Suprapubic skin (tissue), 4 donors: ENCODE data around the gene TNNT2.

Experiments
- EP300 ChIP-seq: sonication (generic); formaldehyde crosslinking; IDR thresholded peaks from one replicate; pipeline ENCODE4 v1.6.1; 2017; ENCODE audit warnings: antibody characterized with exemption
- POLR2A ChIP-seq, 2 donors: fragments of 450-650 bp; IDR thresholded peaks; one replicate each; pipeline ENCODE4 v1.6.1; 2017; ENCODE audit warnings: antibody characterized with exemption in 2 of 2, mild to moderate bottlenecking in 2 of 2, moderate library complexity in 2 of 2
- POLR2AphosphoS5 ChIP-seq, 3 donors: sonication (generic); formaldehyde crosslinking; IDR thresholded peaks; one replicate each; pipeline ENCODE4 v1.6.1; 2017; ENCODE audit warnings: antibody characterized with exemption in 3 of 3
- TF ChIP-seq, protein P1 (sequence below), 2 donors: fragments of 200-600 bp in 1 of 2; fragments of 450-650 bp in 1 of 2; sonication (generic) in 1 of 2; IDR thresholded peaks; one replicate each; pipeline ENCODE4 v1.5.1; 2016 to 2019; ENCODE audit warnings: antibody characterized with exemption in 2 of 2, mild to moderate bottlenecking in 1 of 2, moderate library complexity in 1 of 2

DNA sequence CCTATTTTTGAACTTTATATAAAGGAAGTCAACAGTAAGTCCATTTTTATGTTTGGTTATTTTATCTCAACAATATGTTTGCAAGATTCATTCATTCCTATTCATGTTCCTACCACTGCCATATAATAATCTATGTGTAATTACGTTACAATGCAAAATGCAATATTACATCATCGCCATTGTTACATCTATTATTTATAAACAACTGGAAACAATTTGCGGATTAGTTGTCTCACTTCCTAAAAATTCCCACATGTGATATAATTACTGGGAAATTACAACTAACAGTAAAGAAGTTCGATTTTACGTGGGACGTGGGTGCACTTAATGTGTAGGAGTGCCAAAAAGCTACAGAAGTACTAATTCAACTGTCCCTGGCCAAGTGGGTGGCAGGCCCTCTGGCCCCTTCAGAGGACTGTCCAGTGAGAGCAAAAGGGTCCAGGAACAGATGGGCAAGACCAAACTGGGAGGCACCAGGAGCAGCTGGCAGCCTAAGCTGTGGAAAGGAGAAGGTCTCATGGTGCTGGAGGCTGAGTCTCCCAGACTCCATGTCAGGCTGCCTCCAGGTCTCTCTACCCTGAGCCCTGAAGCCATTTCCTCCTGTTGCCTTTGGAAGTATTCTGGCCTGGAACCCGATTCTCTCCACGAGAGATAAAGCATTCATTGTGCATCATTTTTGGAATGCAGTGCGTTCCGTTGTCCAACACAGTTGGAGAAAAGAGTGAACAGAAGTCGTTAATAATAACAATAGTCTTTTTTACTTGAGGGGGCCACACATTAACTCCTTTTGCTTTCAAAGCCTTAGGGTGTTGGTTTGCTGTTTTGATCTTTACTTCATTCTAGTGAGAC is 42.9 kb downstream of the TNNT2 start:
- TF ChIP-seq, protein P1, sequence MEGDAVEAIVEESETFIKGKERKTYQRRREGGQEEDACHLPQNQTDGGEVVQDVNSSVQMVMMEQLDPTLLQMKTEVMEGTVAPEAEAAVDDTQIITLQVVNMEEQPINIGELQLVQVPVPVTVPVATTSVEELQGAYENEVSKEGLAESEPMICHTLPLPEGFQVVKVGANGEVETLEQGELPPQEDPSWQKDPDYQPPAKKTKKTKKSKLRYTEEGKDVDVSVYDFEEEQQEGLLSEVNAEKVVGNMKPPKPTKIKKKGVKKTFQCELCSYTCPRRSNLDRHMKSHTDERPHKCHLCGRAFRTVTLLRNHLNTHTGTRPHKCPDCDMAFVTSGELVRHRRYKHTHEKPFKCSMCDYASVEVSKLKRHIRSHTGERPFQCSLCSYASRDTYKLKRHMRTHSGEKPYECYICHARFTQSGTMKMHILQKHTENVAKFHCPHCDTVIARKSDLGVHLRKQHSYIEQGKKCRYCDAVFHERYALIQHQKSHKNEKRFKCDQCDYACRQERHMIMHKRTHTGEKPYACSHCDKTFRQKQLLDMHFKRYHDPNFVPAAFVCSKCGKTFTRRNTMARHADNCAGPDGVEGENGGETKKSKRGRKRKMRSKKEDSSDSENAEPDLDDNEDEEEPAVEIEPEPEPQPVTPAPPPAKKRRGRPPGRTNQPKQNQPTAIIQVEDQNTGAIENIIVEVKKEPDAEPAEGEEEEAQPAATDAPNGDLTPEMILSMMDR (IDR thresholded peaks at IDR 0.05): no peak
- TF ChIP-seq POLR2A (IDR thresholded peaks at IDR 0.05) (no peak), EP300 (no peak), POLR2AphosphoS5 (IDR thresholded peaks at IDR 0.05) (no peak)
